Neural cell (in vitro differentiated cells): Measurements from ENCODE around the gene TTC1. TPM values are rescaled to one million over a fixed set of nuclear protein-coding genes. Genes with fewer than 3 reads are reported as not detected.

Experiments used
- H2AFZ ChIP-seq: fragments of 200-600, 300-800 bp; sonication (generic), shearing (Covaris generic); 2 replicates; pipeline ENCODE4 v1.6.0; 2014; ENCODE audit warnings: low read depth, mild to moderate bottlenecking, antibody characterized with exemption, low read length, moderate library complexity
- H3F3A ChIP-seq: fragments of 200-600 bp; shearing (Covaris generic); 2 replicates; pipeline ENCODE4 v1.6.1; 2016; ENCODE audit warnings: mild to moderate bottlenecking, moderate library complexity, mixed read lengths, antibody characterized with exemption, low read length; ENCODE audit not compliant: insufficient read depth, poor library complexity, severe bottlenecking
- H3K27ac ChIP-seq: fragments of 200-600, 300-800 bp; sonication (generic), shearing (Covaris generic); 2 replicates; pipeline ENCODE4 v1.5.1; 2014; ENCODE audit warnings: mild to moderate bottlenecking, low read length, moderate library complexity
- H3K27me3 ChIP-seq: fragments of 300-800, 200-600 bp; sonication (generic), shearing (Covaris generic); 2 replicates; pipeline ENCODE4 v1.6.0; 2014; ENCODE audit warnings: mild to moderate bottlenecking, low read depth, low read length, moderate library complexity; ENCODE audit not compliant: insufficient read depth
- H3K36me3 ChIP-seq: fragments of 300-800, 200-600 bp; sonication (generic), shearing (Covaris generic); 2 replicates; pipeline ENCODE4 v1.5.1; 2014; ENCODE audit warnings: mild to moderate bottlenecking, antibody characterized with exemption, low read length, moderate library complexity; ENCODE audit not compliant: insufficient read depth
- H3K4me2 ChIP-seq: fragments of 300-800, 200-600 bp; sonication (generic), shearing (Covaris generic); 2 replicates; pipeline ENCODE4 v1.6.0; 2014; ENCODE audit warnings: mild to moderate bottlenecking, low read length
- H3K4me3 ChIP-seq: fragments of 300-800, 200-600 bp; sonication (generic), shearing (Covaris generic); 2 replicates; pipeline ENCODE4 v1.5.1; 2014; ENCODE audit warnings: mild to moderate bottlenecking, low read length, moderate library complexity
- H3K79me2 ChIP-seq: fragments of 200-600 bp; shearing (Covaris generic); replicated peaks from 2 replicates; pipeline ENCODE4 v1.6.0; 2014; ENCODE audit warnings: mild to moderate bottlenecking, low read length, moderate library complexity; ENCODE audit not compliant: insufficient read depth
- H3K9ac ChIP-seq: fragments of 300-800, 200-600 bp; sonication (generic), shearing (Covaris generic); 2 replicates; pipeline ENCODE4 v1.6.1; 2016; ENCODE audit warnings: mild to moderate bottlenecking, low read length, mixed read lengths
- H3K9me2 ChIP-seq: fragments of 200-600 bp; shearing (Covaris generic); 2 replicates; pipeline ENCODE4 v1.6.1; 2016; ENCODE audit warnings: mild to moderate bottlenecking, low read length, mixed read lengths; ENCODE audit not compliant: insufficient read depth
- H3K9me3 ChIP-seq: fragments of 200-600, 300-800 bp; sonication (generic), shearing (Covaris generic); 2 replicates; pipeline ENCODE4 v1.6.1; 2016; ENCODE audit warnings: mild to moderate bottlenecking, mixed run types, low read length, moderate library complexity, mixed read lengths
- H4K20me1 ChIP-seq: fragments of 200-600 bp; shearing (Covaris generic); 2 replicates; pipeline ENCODE4 v1.6.1; 2016; ENCODE audit warnings: mild to moderate bottlenecking, mixed run types; ENCODE audit not compliant: insufficient read depth
- EP300 ChIP-seq: fragments of 450-650 bp; conservative IDR thresholded peaks from 2 replicates; pipeline ENCODE4 v1.6.1; 2014; ENCODE audit warnings: antibody characterized with exemption, mild to moderate bottlenecking, moderate library complexity; ENCODE audit not compliant: poor library complexity, severe bottlenecking
- EZH2 ChIP-seq: fragments of 200-600, 300-800 bp; shearing (Covaris generic), sonication (generic); IDR thresholded peaks from 2 replicates; pipeline ENCODE4 v1.6.1; 2014; ENCODE audit warnings: antibody characterized with exemption, low read length, borderline replicate concordance, mild to moderate bottlenecking; ENCODE audit not compliant: insufficient read depth, poor library complexity, severe bottlenecking
- MXI1 ChIP-seq: fragments of 450-650 bp; conservative IDR thresholded peaks from 2 replicates; pipeline ENCODE4 v1.6.1; 2014; ENCODE audit warnings: antibody characterized with exemption, mild to moderate bottlenecking; ENCODE audit not compliant: poor library complexity, severe bottlenecking
- POLR2AphosphoS5 ChIP-seq: IDR thresholded peaks from 2 replicates; pipeline ENCODE4 v1.6.1; 2012
- RAD21 ChIP-seq: fragments of 450-650 bp; conservative IDR thresholded peaks from 2 replicates; pipeline ENCODE4 v1.6.1; 2014; ENCODE audit warnings: antibody characterized with exemption, mild to moderate bottlenecking, moderate library complexity
- SMC3 ChIP-seq: fragments of 450-650 bp; conservative IDR thresholded peaks from 2 replicates; pipeline ENCODE4 v1.6.1; 2014; ENCODE audit warnings: antibody characterized with exemption, mild to moderate bottlenecking, moderate library complexity; ENCODE audit not compliant: poor library complexity
- TAF1 ChIP-seq: IDR thresholded peaks from 2 replicates; pipeline ENCODE4 v1.6.1; 2012; ENCODE audit warnings: low read depth
- polyA plus RNA-seq: library from polyadenylated mRNA; depleted of rRNA; stranded (reverse); fragments of >200 nt; gene quantifications from 2 replicates; pipeline ENCODE4 v1.2.3, GENCODE V29; 2014
- TF ChIP-seq, protein P1 (sequence below): fragments of 450-650 bp; IDR thresholded peaks from 2 replicates; pipeline ENCODE4 v1.5.1; 2014; ENCODE audit warnings: antibody characterized with exemption, mild to moderate bottlenecking, moderate library complexity; ENCODE audit not compliant: poor library complexity, severe bottlenecking
- TF ChIP-seq, protein P2 (sequence below): IDR thresholded peaks from 2 replicates; pipeline ENCODE4 v1.6.1; 2012; ENCODE audit warnings: borderline replicate concordance

The TTC1 gene
- polyA plus RNA-seq, 1 donor from 2014 or later = 74.0 TPM

DNA sequence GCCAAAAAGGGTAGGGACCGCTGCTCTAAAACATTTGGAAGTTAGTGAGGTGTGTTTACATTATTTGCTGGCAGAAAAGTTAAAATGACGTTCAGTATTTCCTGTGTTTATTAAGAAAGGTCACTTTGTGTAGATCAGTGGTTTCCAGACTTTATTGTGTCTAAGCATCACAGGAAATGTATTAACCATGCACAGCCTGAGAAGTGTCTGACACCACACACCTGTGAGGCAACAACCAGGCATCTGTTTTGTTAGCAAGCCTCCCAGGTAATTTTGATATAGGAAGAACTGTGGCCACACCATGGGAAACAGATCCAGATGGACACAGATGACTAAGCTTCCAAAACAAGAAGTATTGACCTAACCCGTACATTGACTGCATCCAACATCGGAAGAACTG lies 12.0 kb downstream of the TTC1 start:
- Histone ChIP-seq H3K4me3 (no peak overlapping the region), H3F3A (no peaks in the 10 kb centered on the region), H3K36me3 (peaks cover 4% of the 10 kb centered on the region), H2AFZ (no peak overlapping the region), H3K9me3 (no peaks in the 10 kb centered on the region), H4K20me1 (no peaks in the 10 kb centered on the region), H3K27ac (no peak overlapping the region), H3K4me2 (no peak overlapping the region), H3K9me2 (no peaks in the 10 kb centered on the region), H3K79me2 (peaks cover 6% of the 10 kb centered on the region), H3K27me3 (no peaks in the 10 kb centered on the region), H3K9ac (no peak overlapping the region)
- TF ChIP-seq EP300 (no peak), SMC3 (no peak), MXI1 (no peak), POLR2AphosphoS5 (no peak), TAF1 (no peak), EZH2 (no peak), RAD21 (no peak)
- TF ChIP-seq, protein P1, sequence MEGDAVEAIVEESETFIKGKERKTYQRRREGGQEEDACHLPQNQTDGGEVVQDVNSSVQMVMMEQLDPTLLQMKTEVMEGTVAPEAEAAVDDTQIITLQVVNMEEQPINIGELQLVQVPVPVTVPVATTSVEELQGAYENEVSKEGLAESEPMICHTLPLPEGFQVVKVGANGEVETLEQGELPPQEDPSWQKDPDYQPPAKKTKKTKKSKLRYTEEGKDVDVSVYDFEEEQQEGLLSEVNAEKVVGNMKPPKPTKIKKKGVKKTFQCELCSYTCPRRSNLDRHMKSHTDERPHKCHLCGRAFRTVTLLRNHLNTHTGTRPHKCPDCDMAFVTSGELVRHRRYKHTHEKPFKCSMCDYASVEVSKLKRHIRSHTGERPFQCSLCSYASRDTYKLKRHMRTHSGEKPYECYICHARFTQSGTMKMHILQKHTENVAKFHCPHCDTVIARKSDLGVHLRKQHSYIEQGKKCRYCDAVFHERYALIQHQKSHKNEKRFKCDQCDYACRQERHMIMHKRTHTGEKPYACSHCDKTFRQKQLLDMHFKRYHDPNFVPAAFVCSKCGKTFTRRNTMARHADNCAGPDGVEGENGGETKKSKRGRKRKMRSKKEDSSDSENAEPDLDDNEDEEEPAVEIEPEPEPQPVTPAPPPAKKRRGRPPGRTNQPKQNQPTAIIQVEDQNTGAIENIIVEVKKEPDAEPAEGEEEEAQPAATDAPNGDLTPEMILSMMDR = no peak
- TF ChIP-seq, protein P2, sequence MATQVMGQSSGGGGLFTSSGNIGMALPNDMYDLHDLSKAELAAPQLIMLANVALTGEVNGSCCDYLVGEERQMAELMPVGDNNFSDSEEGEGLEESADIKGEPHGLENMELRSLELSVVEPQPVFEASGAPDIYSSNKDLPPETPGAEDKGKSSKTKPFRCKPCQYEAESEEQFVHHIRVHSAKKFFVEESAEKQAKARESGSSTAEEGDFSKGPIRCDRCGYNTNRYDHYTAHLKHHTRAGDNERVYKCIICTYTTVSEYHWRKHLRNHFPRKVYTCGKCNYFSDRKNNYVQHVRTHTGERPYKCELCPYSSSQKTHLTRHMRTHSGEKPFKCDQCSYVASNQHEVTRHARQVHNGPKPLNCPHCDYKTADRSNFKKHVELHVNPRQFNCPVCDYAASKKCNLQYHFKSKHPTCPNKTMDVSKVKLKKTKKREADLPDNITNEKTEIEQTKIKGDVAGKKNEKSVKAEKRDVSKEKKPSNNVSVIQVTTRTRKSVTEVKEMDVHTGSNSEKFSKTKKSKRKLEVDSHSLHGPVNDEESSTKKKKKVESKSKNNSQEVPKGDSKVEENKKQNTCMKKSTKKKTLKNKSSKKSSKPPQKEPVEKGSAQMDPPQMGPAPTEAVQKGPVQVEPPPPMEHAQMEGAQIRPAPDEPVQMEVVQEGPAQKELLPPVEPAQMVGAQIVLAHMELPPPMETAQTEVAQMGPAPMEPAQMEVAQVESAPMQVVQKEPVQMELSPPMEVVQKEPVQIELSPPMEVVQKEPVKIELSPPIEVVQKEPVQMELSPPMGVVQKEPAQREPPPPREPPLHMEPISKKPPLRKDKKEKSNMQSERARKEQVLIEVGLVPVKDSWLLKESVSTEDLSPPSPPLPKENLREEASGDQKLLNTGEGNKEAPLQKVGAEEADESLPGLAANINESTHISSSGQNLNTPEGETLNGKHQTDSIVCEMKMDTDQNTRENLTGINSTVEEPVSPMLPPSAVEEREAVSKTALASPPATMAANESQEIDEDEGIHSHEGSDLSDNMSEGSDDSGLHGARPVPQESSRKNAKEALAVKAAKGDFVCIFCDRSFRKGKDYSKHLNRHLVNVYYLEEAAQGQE = no peak

DNA sequence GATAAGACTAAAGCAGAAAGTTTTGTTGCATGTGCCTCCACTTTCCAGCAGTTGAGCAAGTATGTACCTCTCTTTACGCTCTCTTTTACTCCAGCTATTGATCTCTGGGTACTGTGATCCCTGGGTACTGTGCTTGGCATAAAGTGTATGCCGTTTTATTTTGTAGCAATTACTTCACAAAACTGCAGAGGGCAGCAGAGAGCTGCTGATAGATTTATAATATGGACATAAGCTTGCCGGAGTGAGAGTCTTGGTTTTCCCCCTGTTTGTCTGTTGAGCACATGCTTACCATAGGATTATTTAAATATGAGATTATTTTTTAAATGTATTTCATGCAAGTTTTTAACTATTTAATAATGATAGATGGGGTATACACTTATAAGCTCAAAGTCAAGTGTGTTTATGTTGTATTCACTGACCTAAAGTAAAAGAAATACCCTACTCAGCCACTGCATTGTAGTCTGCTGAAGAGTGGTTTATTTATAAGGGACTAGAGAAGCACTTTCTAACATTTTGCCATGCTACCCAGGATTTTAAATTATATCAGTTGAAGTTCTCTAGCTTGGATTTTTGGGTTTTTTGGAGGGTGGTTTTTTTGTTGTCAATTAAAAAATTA lies 13.0 kb downstream of the TTC1 start:
- Histone ChIP-seq H3K9me2 (no peaks in the 10 kb centered on the region), H3K79me2 (peaks cover 6% of the 10 kb centered on the region), H3K9ac (no peak overlapping the region), H3F3A (no peaks in the 10 kb centered on the region), H3K4me3 (no peak overlapping the region), H3K27ac (no peak overlapping the region), H2AFZ (no peak overlapping the region), H3K9me3 (no peaks in the 10 kb centered on the region), H3K27me3 (no peaks in the 10 kb centered on the region), H3K36me3 (peaks cover 4% of the 10 kb centered on the region), H3K4me2 (no peak overlapping the region), H4K20me1 (no peaks in the 10 kb centered on the region)
- TF ChIP-seq, protein P2 = no peak
- TF ChIP-seq SMC3 (peak; percentile 96), MXI1 (peak; percentile 40), EP300 (no peak), RAD21 (peak; percentile 91)
- TF ChIP-seq, protein P1 = peak; percentile 89
